Right atrium auricular region (tissue), 2 donors: ENCODE results near the gene GNPTAB. TPM values are rescaled to one million over a fixed set of nuclear protein-coding genes. Genes with fewer than 3 reads are reported as not detected.

ENCODE experiments used
- DNase-seq: peaks from one replicate; pipeline ENCODE4 v3.0.0-alpha.2; 2019; ENCODE audit warnings: low spot score
- H3K27ac ChIP-seq, 2 donors: fragments of 200-600 bp; sonication (generic); 1 replicate in 1 of 2; 2 replicates in 1 of 2; pipeline ENCODE4 v1.5.1; 2016 to 2019
- H3K27me3 ChIP-seq, 2 donors: fragments of 200-600 bp; sonication (generic); one replicate each; pipeline versions ENCODE4 v1.5.1 to v1.6.0; 2017 to 2019
- H3K36me3 ChIP-seq: fragments of 200-600 bp; sonication (generic); one replicate; pipeline ENCODE4 v1.5.1; 2016
- H3K4me1 ChIP-seq, 2 donors: fragments of 200-600 bp; sonication (generic); one replicate each; pipeline versions ENCODE4 v1.5.1 to v1.6.0; 2017 to 2019
- H3K4me3 ChIP-seq, 2 donors: fragments of 200-600 bp; sonication (generic); 1 replicate in 1 of 2; 2 replicates in 1 of 2; pipeline ENCODE4 v1.5.1; 2017 to 2019; ENCODE audit warnings: mild to moderate bottlenecking in 1 of 2, moderate library complexity in 1 of 2
- H3K9me3 ChIP-seq, 2 donors: fragments of 200-600 bp; sonication (generic); one replicate each; pipeline ENCODE4 v1.5.1; 2019
- total RNA-seq, 2 donors: library from RNA; depleted of rRNA; stranded (reverse); fragments of >200 nt; gene quantifications; one replicate each; pipeline ENCODE4 v1.1.0, GENCODE V29; 2016
- TF ChIP-seq, protein P1 (sequence below), 2 donors: fragments of 200-600 bp; sonication (generic); IDR thresholded peaks; one replicate each; pipeline ENCODE4 v1.5.1; 2019; ENCODE audit warnings: antibody characterized with exemption in 2 of 2

Gene GNPTAB
- total RNA-seq, 2 donors from 2014 or later, result 25.3 to 32.6 TPM

DNA sequence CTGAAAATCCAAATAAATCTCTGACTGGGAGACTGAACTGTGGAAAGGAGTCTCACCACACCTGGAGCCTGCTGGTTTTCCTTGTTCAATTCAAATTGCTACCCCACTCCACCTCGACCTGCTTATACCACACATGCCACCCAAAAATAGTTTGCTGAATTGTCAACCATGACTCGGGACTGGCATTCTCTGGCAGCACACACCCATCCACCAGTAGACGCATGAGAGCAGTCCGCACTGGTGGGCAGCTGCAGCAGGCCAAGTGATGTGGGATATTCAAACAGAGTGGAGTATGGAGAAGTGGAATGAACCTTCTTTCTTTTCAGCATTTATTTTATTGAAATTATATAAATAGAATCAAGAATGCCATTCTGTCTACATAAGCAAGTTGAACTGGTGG lies 52.8 kb downstream of the GNPTAB start:
- no peak overlapping the region for H3K4me3 ChIP-seq
- DNase-seq, result no peak
- no peaks in the 10 kb centered on the region for H3K27me3 ChIP-seq
- no peaks in the 10 kb centered on the region for H3K36me3 ChIP-seq
- H3K27ac ChIP-seq, result peak overlapping the region; percentile 20 to 22
- TF ChIP-seq, protein P1, sequence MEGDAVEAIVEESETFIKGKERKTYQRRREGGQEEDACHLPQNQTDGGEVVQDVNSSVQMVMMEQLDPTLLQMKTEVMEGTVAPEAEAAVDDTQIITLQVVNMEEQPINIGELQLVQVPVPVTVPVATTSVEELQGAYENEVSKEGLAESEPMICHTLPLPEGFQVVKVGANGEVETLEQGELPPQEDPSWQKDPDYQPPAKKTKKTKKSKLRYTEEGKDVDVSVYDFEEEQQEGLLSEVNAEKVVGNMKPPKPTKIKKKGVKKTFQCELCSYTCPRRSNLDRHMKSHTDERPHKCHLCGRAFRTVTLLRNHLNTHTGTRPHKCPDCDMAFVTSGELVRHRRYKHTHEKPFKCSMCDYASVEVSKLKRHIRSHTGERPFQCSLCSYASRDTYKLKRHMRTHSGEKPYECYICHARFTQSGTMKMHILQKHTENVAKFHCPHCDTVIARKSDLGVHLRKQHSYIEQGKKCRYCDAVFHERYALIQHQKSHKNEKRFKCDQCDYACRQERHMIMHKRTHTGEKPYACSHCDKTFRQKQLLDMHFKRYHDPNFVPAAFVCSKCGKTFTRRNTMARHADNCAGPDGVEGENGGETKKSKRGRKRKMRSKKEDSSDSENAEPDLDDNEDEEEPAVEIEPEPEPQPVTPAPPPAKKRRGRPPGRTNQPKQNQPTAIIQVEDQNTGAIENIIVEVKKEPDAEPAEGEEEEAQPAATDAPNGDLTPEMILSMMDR (IDR thresholded peaks at IDR 0.05), result no peak
- no peaks in the 10 kb centered on the region for H3K9me3 ChIP-seq
- H3K4me1 ChIP-seq, result peaks cover 0 to 9% of the 10 kb centered on the region in 2 donors

DNA sequence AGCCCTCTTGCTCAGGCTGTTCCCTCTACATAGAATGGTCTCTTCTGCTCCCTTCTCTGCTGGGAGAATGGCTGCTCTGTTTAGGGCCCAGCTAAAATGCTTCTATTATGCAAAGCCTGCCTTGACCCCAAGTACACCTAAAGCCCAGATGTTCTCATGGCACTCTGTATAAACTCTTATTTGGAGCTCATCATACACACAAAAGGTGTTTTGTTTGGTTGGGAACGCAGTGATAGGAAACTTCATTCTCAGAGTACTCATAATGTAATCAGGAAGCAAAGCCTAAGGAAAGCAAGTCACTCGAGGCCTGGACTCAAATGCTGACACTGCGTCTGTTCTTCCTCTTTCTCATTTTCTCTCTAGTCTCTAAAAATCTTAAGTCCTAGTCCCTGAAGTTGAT lies 53.3 kb downstream of the GNPTAB start:
- DNase-seq, result no peak
- Histone ChIP-seq H3K27ac (peak overlapping the region; percentile 22 to 25), H3K4me3 (no peak overlapping the region), H3K4me1 (peaks cover 0 to 9% of the 10 kb centered on the region in 2 donors), H3K27me3 (no peaks in the 10 kb centered on the region), H3K36me3 (no peaks in the 10 kb centered on the region), H3K9me3 (no peaks in the 10 kb centered on the region)
- TF ChIP-seq, protein P1 (IDR thresholded peaks at IDR 0.05), result no peak

DNA sequence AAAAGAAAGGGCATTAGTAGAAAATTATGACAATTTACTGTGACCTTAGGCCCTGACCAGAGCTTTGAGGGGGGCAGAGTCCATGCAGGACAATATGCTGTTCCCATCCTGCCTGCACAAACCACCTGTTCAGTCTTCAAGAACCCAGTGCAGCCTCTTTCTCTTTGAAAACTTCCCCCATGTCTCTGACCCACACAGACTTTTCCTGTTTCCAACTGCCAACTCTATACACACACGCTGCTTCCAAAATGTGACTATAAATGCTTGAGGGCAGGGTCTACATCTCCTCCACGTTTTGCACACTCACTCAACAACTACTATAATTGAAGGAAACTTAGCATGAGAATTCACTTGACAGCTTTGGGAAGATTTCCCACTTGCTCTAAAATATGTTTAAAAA lies 54.9 kb downstream of the GNPTAB start:
- Histone ChIP-seq H3K27ac (no peak overlapping the region), H3K36me3 (no peaks in the 10 kb centered on the region), H3K4me3 (no peak overlapping the region), H3K4me1 (peaks cover 0 to 9% of the 10 kb centered on the region in 2 donors), H3K9me3 (no peaks in the 10 kb centered on the region), H3K27me3 (no peaks in the 10 kb centered on the region)
- no peak for DNase-seq
- TF ChIP-seq, protein P1 (IDR thresholded peaks at IDR 0.05), result no peak

DNA sequence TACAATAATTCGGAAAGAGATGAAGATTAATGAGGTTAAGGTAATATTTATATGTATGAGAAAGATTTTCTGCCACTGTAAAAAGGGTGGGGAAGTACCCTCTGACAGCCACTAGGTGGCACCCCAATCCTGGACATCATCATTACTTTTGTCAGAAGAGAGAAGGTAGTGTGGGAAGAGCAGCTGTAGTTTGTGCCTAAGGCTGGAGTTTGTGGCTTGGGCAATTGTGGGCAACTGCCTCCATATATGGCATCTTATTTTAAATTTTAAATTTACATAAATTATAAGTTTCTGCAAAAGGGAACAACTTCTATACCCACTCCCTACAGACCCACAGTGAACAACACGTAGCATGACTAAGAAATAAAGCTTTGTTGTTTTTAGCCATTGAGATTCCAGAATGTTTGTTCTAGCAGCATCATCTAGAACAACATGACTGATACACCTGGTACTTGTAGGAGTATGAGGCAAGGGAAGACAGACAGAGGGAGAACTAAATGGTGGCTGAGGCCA lies 57.1 kb downstream of the GNPTAB start:
- peaks cover 11% of the 10 kb centered on the region for H3K36me3 ChIP-seq
- no peak overlapping the region for H3K27ac ChIP-seq
- H3K9me3 ChIP-seq, result no peaks in the 10 kb centered on the region
- no peaks in the 10 kb centered on the region for H3K27me3 ChIP-seq
- TF ChIP-seq, protein P1 (IDR thresholded peaks at IDR 0.05), result peak; percentile 74 to 95
- H3K4me3 ChIP-seq, result no peak overlapping the region
- peak; percentile 72 for DNase-seq
- peaks cover 0 to 9% of the 10 kb centered on the region in 2 donors for H3K4me1 ChIP-seq

DNA sequence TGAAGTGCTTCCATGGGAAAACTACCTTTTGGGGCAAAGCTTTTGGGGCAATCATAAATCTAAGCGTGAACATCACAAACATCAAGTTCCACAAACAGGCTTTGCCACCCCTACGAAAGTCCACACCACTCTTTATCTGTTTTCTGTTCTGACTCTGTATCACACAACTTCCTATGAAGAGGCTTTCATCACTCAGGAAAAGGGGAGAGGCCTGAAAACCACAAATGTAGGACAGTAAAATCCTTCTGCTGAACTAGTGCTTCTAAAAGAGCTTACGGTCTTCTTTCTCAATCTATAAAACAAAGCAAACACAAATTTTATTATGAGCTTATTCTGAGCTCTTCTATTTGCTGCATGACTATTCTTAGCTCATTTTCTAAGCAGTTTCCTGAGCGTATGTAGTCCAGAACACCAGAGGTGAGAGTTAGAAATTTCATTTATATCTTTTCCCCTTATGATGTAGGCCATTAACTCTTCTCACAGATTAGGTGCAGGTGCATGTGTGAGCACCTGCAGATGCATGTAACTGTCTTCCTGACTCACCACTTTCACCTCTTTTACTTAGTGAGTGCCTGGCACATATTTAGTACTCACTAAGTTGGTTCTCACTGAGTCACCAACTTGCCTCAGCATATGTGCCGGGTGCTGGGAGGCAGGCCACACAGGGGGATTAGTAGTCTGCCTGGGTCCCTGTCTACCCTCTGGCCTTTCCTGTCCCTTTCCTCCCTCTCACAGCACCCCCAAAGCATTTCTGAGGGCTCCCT lies 58.6 kb downstream of the GNPTAB start:
- Histone ChIP-seq H3K4me3 (no peak overlapping the region), H3K27me3 (no peaks in the 10 kb centered on the region), H3K9me3 (no peaks in the 10 kb centered on the region), H3K4me1 (no peaks in the 10 kb centered on the region), H3K27ac (no peak overlapping the region), H3K36me3 (peaks cover 11% of the 10 kb centered on the region)
- TF ChIP-seq, protein P1 (IDR thresholded peaks at IDR 0.05), result no peak
- DNase-seq, result no peak
